A673 (cell line): ENCODE measurements around the gene SCMH1. TPM values are rescaled to one million over a fixed set of nuclear protein-coding genes. Genes with fewer than 3 reads are reported as not detected.

Source experiments
- BruUV-seq: library from RNA; stranded (reverse); fragments of 400-500 nt; replicated peaks from 2 replicates; lab custom pipeline; 2021; lab: Mats Ljungman, UMichigan
- CTCF ChIA-PET: fragments of 300-600 bp; sonication (Branson Sonifier 250); formaldehyde crosslinking; loops from one replicate; lab custom pipeline; 2022; ENCODE audit warnings: antibody characterized with exemption; lab: Charles Lee
- POLR2A ChIA-PET: fragments of 300-600 bp; sonication (Branson Sonifier 250); formaldehyde crosslinking; loops from one replicate; lab custom pipeline; 2022; ENCODE audit warnings: antibody characterized with exemption; ENCODE audit not compliant: low non-redundant PET; lab: Charles Lee
- DNase-seq: peaks from one replicate; pipeline ENCODE4 v3.0.0-alpha.2; 2015; ENCODE audit warnings: low spot score
- H3K27ac ChIP-seq: fragments of 200-600 bp; sonication (generic); 2 replicates; pipeline ENCODE4 v1.5.1; 2016; ENCODE audit warnings: mixed run types, low read depth, mild to moderate bottlenecking, mixed read lengths, antibody characterized with exemption, low read length; ENCODE audit not compliant: poor library complexity, severe bottlenecking
- H3K27me3 ChIP-seq: fragments of 200-600 bp; sonication (generic); replicated peaks from 2 replicates; pipeline ENCODE4 v1.6.1; 2017; ENCODE audit warnings: mixed run types, low read depth, mild to moderate bottlenecking, mixed read lengths, antibody characterized with exemption, low read length; ENCODE audit not compliant: insufficient read depth, poor library complexity
- H3K36me3 ChIP-seq: fragments of 200-600 bp; sonication (generic); 2 replicates; pipeline ENCODE4 v1.6.1; 2016; ENCODE audit warnings: mixed run types, mild to moderate bottlenecking, mixed read lengths, antibody characterized with exemption, low read length; ENCODE audit not compliant: insufficient read depth, poor library complexity, severe bottlenecking
- H3K4me1 ChIP-seq: fragments of 200-600 bp; sonication (generic); 2 replicates; pipeline ENCODE4 v1.6.1; 2017; ENCODE audit warnings: mixed run types, mild to moderate bottlenecking, mixed read lengths, antibody characterized with exemption, low read length; ENCODE audit not compliant: insufficient read depth, poor library complexity, severe bottlenecking
- H3K4me3 ChIP-seq: fragments of 200-600 bp; sonication (generic); 2 replicates; pipeline ENCODE4 v1.5.1; 2016; ENCODE audit warnings: low read depth, mixed run types, mild to moderate bottlenecking, mixed read lengths, low read length; ENCODE audit not compliant: poor library complexity, severe bottlenecking
- H3K9me3 ChIP-seq: fragments of 200-600 bp; sonication (generic); 2 replicates; pipeline ENCODE4 v1.6.1; 2016; ENCODE audit warnings: mixed run types, low read depth, mild to moderate bottlenecking, mixed read lengths, antibody characterized with exemption, low read length; ENCODE audit not compliant: poor library complexity, severe bottlenecking
- EZH2 ChIP-seq: fragments of 200-600 bp; sonication (generic); IDR thresholded peaks from 2 replicates; pipeline ENCODE4 v1.6.1; 2017; ENCODE audit warnings: borderline replicate concordance, low read depth, mild to moderate bottlenecking, mixed read lengths, antibody characterized with exemption, low read length; ENCODE audit not compliant: poor library complexity, severe bottlenecking
- intact Hi-C: fragments of 100-400 bp; cut with micrococcal nuclease; formaldehyde crosslinking; loops from one replicate; pipeline ENCODE4 v1.10.0; 2022; ENCODE audit not compliant: unreplicated experiment
- total RNA-seq: library from RNA; stranded (reverse); gene quantifications from 2 replicates; pipeline ENCODE4 v1.2.3, GENCODE V29; 2021
- TF ChIP-seq, protein P1 (sequence below): fragments of 300-800, 200-600 bp; sonication (generic); conservative IDR thresholded peaks from 2 replicates; pipeline ENCODE4 v1.5.1; 2017; ENCODE audit warnings: low read depth, mild to moderate bottlenecking, antibody characterized with exemption, low read length, moderate library complexity, mixed read lengths

SCMH1 gene
- total RNA-seq, 1 experiment from 2014 or later: 30.4 TPM

DNA sequence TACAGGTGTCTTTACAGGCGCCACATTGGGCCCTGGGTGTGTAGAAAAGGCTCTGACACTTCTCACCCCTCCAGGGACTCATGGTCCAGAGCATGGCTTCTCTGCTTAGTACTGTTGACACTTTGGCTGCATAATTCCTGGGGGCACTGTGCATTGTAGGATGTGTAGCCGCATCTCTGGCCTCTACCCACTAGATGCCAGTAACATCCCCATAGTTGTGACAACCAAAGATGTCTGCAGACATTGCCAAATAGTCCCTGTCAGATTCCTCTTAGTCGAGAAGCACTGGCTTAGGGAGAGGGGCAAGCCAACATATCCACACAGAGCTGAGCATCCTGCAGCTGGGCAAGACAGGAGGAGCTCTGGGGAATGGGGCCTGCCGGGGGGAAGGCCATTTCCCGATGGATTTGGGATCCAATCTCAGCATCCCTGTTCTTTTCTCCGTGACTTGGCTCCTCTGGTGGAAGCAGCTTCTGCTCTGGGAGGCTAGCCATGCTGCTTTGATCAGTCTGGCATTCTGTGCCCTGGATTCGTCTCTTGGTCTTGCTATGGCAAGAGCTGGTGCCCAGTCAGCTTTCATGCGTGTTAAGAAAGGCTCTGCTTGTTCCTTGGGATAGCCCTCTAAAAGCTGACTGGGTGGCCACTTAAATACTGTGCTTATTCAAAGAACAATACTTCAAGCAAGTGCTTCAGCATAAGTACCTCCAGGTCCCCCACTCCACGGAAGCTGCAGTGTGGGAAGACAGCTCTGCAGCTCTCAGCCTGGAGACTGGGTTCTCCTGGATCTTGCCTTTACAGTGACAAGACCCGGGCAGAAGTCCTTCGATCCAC lies 38.3 kb upstream of the SCMH1 start:
- Histone ChIP-seq H3K27ac (no peak overlapping the region), H3K27me3 (no peaks in the 10 kb centered on the region), H3K36me3 (no peaks in the 10 kb centered on the region), H3K4me3 (no peak overlapping the region), H3K9me3 (no peaks in the 10 kb centered on the region), H3K4me1 (no peaks in the 10 kb centered on the region)
- CTCF ChIA-PET: no interaction called here
- POLR2A ChIA-PET: no interaction called here
- no TSS peak for BruUV-seq
- TF ChIP-seq EZH2: no peak
- TF ChIP-seq, protein P1, sequence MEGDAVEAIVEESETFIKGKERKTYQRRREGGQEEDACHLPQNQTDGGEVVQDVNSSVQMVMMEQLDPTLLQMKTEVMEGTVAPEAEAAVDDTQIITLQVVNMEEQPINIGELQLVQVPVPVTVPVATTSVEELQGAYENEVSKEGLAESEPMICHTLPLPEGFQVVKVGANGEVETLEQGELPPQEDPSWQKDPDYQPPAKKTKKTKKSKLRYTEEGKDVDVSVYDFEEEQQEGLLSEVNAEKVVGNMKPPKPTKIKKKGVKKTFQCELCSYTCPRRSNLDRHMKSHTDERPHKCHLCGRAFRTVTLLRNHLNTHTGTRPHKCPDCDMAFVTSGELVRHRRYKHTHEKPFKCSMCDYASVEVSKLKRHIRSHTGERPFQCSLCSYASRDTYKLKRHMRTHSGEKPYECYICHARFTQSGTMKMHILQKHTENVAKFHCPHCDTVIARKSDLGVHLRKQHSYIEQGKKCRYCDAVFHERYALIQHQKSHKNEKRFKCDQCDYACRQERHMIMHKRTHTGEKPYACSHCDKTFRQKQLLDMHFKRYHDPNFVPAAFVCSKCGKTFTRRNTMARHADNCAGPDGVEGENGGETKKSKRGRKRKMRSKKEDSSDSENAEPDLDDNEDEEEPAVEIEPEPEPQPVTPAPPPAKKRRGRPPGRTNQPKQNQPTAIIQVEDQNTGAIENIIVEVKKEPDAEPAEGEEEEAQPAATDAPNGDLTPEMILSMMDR: no peak
- no peak for DNase-seq
- intact Hi-C loops: loop anchor here (5.0 kb wide), 1 partner anchor 152 kb away; no protein-coding TSS in a partner anchor

DNA sequence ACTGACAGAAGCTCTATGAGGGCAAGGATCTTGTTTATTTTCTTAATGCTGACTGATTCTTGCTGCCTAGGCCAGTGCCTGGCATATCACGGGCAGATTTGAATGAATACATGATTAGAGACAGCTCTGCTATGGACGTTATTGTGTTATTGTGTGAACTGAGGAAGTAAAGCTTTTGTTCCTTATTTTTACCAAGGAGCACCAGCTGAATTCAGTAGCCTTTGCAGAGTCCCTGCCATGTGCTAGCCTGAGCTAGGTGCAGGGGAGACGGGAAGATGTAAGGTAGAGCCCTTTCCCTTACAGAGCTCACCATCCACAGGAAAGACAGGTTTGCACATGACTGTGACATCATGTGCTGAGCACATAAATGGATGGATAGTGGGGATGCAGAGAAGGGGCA lies 36.0 kb upstream of the SCMH1 start:
- intact Hi-C loops: no loop called here
- Histone ChIP-seq H3K27ac (no peak overlapping the region), H3K4me3 (no peak overlapping the region), H3K27me3 (no peaks in the 10 kb centered on the region), H3K4me1 (no peaks in the 10 kb centered on the region), H3K9me3 (no peaks in the 10 kb centered on the region), H3K36me3 (no peaks in the 10 kb centered on the region)
- ChIA-PET CTCF (no interaction called here), POLR2A (no interaction called here)
- BruUV-seq: no TSS peak
- TF ChIP-seq, protein P1: no peak
- no peak for TF ChIP-seq EZH2
- no peak for DNase-seq

DNA sequence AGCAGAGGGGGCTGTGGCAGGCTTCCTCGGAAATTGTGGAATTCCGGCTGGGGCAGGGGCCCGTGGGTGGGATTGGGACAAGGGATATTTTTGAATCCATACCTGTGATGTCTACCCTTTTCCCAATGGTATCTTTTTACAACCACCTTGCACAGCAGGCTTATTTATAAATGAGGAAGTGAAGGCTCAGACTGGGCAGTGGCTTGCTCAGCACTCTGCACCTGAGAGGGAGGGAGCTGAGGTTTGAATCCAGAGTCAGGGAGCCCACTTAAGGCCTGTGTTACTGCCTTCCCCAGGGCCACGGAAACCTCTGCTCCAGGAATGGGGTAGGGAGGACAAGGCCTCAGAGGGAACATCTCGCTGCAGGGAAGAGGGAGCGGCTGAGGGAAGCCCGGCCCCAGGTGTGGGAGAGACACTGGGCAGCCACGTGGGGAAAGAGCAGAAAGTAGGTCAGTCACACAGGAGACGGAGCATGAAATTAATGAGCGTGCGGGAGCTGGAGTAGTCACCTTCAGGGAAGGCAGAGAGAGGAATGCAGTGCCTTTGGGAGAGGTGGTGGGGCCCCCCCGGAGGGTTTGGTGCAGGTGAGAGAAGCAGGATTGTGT lies 35.4 kb upstream of the SCMH1 start:
- no peaks in the 10 kb centered on the region for H3K27me3 ChIP-seq

More for the DNA sequence above, 35.4 kb upstream of the SCMH1 start:
- Histone ChIP-seq H3K4me1 (no peaks in the 10 kb centered on the region), H3K4me3 (no peak overlapping the region), H3K27ac (no peak overlapping the region), H3K9me3 (no peaks in the 10 kb centered on the region), H3K36me3 (no peaks in the 10 kb centered on the region)
- intact Hi-C loops: no loop called here
- BruUV-seq: no TSS peak
- ChIA-PET CTCF (no interaction called here), POLR2A (no interaction called here)
- TF ChIP-seq EZH2: no peak
- TF ChIP-seq, protein P1: no peak
- no peak for DNase-seq
